HEK293 (cell line): Measurements from ENCODE around the gene DENND4B.

Source experiments
- AEBP2 ChIP-seq: fragments of 450-650 bp; formaldehyde crosslinking; IDR thresholded peaks from 2 replicates; pipeline ENCODE4 v1.5.1; 2016; ENCODE audit warnings: missing biosample characterization, missing genetic modification characterization, borderline replicate concordance
- PRDM10 ChIP-seq: fragments of 450-650 bp; formaldehyde crosslinking; IDR thresholded peaks from 2 replicates; pipeline ENCODE4 v1.5.1; 2016; ENCODE audit warnings: missing biosample characterization, missing genetic modification characterization
- SP2 ChIP-seq: fragments of 450-650 bp; formaldehyde crosslinking; IDR thresholded peaks from 2 replicates; pipeline ENCODE4 v1.5.1; 2016; ENCODE audit warnings: missing biosample characterization, missing genetic modification characterization
- SP3 ChIP-seq: fragments of 450-650 bp; formaldehyde crosslinking; IDR thresholded peaks from 2 replicates; pipeline ENCODE4 v1.5.1; 2016; ENCODE audit warnings: missing biosample characterization, missing genetic modification characterization
- SP7 ChIP-seq: fragments of 450-650 bp; formaldehyde crosslinking; IDR thresholded peaks from 2 replicates; pipeline ENCODE4 v1.5.1; 2016; ENCODE audit warnings: missing biosample characterization, missing genetic modification characterization
- ZBTB48 ChIP-seq: fragments of 450-650 bp; formaldehyde crosslinking; IDR thresholded peaks from 2 replicates; pipeline ENCODE4 v1.5.1; 2016; ENCODE audit warnings: missing biosample characterization, missing genetic modification characterization
- ZBTB8A ChIP-seq: fragments of 450-650 bp; formaldehyde crosslinking; IDR thresholded peaks from 2 replicates; pipeline ENCODE4 v1.5.1; 2016; ENCODE audit warnings: missing biosample characterization, missing genetic modification characterization
- ZNF133 ChIP-seq: fragments of 450-650 bp; formaldehyde crosslinking; IDR thresholded peaks from 2 replicates; pipeline ENCODE4 v1.5.1; 2016; ENCODE audit warnings: missing biosample characterization, missing genetic modification characterization
- ZNF18 ChIP-seq: fragments of 450-650 bp; formaldehyde crosslinking; IDR thresholded peaks from 2 replicates; pipeline ENCODE4 v1.5.1; 2016; ENCODE audit warnings: missing biosample characterization, missing genetic modification characterization
- ZNF19 ChIP-seq: fragments of 450-650 bp; formaldehyde crosslinking; IDR thresholded peaks from 2 replicates; pipeline ENCODE4; 2016; ENCODE audit warnings: missing biosample characterization, missing genetic modification characterization, low read depth
- ZNF26 ChIP-seq: fragments of 450-650 bp; formaldehyde crosslinking; IDR thresholded peaks from 2 replicates; pipeline ENCODE4 v1.5.1; 2016; ENCODE audit warnings: missing biosample characterization, missing genetic modification characterization
- ZNF280C ChIP-seq: fragments of 450-650 bp; formaldehyde crosslinking; IDR thresholded peaks from 2 replicates; pipeline ENCODE4 v1.5.1; 2016; ENCODE audit warnings: missing biosample characterization, missing genetic modification characterization
- ZNF335 ChIP-seq: fragments of 450-650 bp; formaldehyde crosslinking; conservative IDR thresholded peaks from 2 replicates; pipeline ENCODE4 v1.5.1; 2016; ENCODE audit warnings: missing biosample characterization, missing genetic modification characterization
- ZNF510 ChIP-seq: fragments of 450-650 bp; formaldehyde crosslinking; IDR thresholded peaks from 2 replicates; pipeline ENCODE4 v1.5.1; 2018; ENCODE audit warnings: mild to moderate bottlenecking, missing genetic modification characterization, missing biosample characterization; ENCODE audit not compliant: insufficient replicate concordance
- ZNF513 ChIP-seq: fragments of 450-650 bp; IDR thresholded peaks from 2 replicates; pipeline ENCODE4 v1.5.1; 2018; ENCODE audit warnings: missing biosample characterization, missing genetic modification characterization
- ZNF514 ChIP-seq: fragments of 450-650 bp; formaldehyde crosslinking; IDR thresholded peaks from 2 replicates; pipeline ENCODE4 v1.5.1; 2016; ENCODE audit warnings: missing biosample characterization, missing genetic modification characterization
- ZNF707 ChIP-seq: fragments of 450-650 bp; formaldehyde crosslinking; IDR thresholded peaks from 2 replicates; pipeline ENCODE4 v1.5.1; 2016; ENCODE audit warnings: missing biosample characterization, missing genetic modification characterization
- ZSCAN4 ChIP-seq: fragments of 450-650 bp; formaldehyde crosslinking; IDR thresholded peaks from 2 replicates; pipeline ENCODE4 v1.5.1; 2017; ENCODE audit warnings: missing biosample characterization, missing genetic modification characterization
- TF ChIP-seq, protein P1 (sequence below): fragments of 450-650 bp; formaldehyde crosslinking; IDR thresholded peaks from 2 replicates; pipeline ENCODE4 v1.5.1; 2016; ENCODE audit warnings: missing biosample characterization, missing genetic modification characterization
- TF ChIP-seq, protein P2 (sequence below): fragments of 450-650 bp; formaldehyde crosslinking; IDR thresholded peaks from 2 replicates; pipeline ENCODE4 v1.5.1; 2016; ENCODE audit warnings: missing biosample characterization, missing genetic modification characterization
- TF ChIP-seq, protein P3 (sequence below): fragments of 450-650 bp; formaldehyde crosslinking; IDR thresholded peaks from 2 replicates; pipeline ENCODE4 v1.5.1; 2016; ENCODE audit warnings: missing biosample characterization, missing genetic modification characterization

DENND4B gene

GRCh38 chr1:153880962-153881361 is 65.6 kb downstream of the DENND4B start (continued):
- TF ChIP-seq, protein P1, sequence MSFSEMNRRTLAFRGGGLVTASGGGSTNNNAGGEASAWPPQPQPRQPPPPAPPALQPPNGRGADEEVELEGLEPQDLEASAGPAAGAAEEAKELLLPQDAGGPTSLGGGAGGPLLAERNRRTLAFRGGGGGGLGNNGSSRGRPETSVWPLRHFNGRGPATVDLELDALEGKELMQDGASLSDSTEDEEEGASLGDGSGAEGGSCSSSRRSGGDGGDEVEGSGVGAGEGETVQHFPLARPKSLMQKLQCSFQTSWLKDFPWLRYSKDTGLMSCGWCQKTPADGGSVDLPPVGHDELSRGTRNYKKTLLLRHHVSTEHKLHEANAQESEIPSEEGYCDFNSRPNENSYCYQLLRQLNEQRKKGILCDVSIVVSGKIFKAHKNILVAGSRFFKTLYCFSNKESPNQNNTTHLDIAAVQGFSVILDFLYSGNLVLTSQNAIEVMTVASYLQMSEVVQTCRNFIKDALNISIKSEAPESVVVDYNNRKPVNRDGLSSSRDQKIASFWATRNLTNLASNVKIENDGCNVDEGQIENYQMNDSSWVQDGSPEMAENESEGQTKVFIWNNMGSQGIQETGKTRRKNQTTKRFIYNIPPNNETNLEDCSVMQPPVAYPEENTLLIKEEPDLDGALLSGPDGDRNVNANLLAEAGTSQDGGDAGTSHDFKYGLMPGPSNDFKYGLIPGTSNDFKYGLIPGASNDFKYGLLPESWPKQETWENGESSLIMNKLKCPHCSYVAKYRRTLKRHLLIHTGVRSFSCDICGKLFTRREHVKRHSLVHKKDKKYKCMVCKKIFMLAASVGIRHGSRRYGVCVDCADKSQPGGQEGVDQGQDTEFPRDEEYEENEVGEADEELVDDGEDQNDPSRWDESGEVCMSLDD (tag by site-specific recombination): no peak
- no peak for TF ChIP-seq ZNF707 (tag by site-specific recombination)
- TF ChIP-seq ZBTB48 (tag by site-specific recombination): no peak; the same call in 1 of the 2 replicates
- no peak; the same call in 1 of the 2 replicates for TF ChIP-seq ZSCAN4
- TF ChIP-seq ZNF510 (tag by site-specific recombination): no peak
- TF ChIP-seq ZNF514 (tag by site-specific recombination): no peak
- no peak for TF ChIP-seq ZNF18 (tag by site-specific recombination)
- TF ChIP-seq ZNF26: no peak
- TF ChIP-seq ZNF513 (tag by site-specific recombination): 0 out of 2 replicates have a peak, but pooled peaks have one; percentile 35
- TF ChIP-seq AEBP2: no peak
- no peak for TF ChIP-seq ZBTB8A (tag by site-specific recombination)
- TF ChIP-seq SP3 (tag by site-specific recombination): peak; percentile 32; the same call in 1 of the 2 replicates
- TF ChIP-seq, protein P2, sequence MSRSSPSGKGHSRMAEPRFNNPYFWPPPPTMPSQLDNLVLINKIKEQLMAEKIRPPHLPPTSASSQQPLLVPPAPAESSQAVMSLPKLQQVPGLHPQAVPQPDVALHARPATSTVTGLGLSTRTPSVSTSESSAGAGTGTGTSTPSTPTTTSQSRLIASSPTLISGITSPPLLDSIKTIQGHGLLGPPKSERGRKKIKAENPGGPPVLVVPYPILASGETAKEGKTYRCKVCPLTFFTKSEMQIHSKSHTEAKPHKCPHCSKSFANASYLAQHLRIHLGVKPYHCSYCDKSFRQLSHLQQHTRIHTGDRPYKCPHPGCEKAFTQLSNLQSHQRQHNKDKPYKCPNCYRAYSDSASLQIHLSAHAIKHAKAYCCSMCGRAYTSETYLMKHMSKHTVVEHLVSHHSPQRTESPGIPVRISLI (tag by site-specific recombination): no peak
- TF ChIP-seq, protein P3, sequence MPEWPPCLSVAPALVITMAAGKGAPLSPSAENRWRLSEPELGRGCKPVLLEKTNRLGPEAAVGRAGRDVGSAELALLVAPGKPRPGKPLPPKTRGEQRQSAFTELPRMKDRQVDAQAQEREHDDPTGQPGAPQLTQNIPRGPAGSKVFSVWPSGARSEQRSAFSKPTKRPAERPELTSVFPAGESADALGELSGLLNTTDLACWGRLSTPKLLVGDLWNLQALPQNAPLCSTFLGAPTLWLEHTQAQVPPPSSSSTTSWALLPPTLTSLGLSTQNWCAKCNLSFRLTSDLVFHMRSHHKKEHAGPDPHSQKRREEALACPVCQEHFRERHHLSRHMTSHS (tag by site-specific recombination): no peak
- no peak for TF ChIP-seq ZNF335 (tag by site-specific recombination)
- TF ChIP-seq PRDM10: peak; percentile 96
- TF ChIP-seq SP2 (tag by site-specific recombination): peak; percentile 29; the same call in 1 of the 2 replicates
- TF ChIP-seq ZNF280C: no peak
- no peak for TF ChIP-seq ZNF133 (tag by site-specific recombination)
- no peak for TF ChIP-seq ZNF19
- peak; percentile 89 for TF ChIP-seq SP7
